GM21786 (cell line): ENCODE results near the gene HES2.
"Not testable (repeated sequence)": the region's sequence is repeated elsewhere in the genome, so short reads cannot be mapped to it uniquely, and the experiment has no call there.

Source experiments
- ATAC-seq: cut with Tn5 transposase; IDR thresholded peaks from one replicate; pipeline ENCODE4 v1.9.1; 2021; ENCODE audit not compliant: unreplicated experiment

The HES2 gene

GRCh38 chr1:6419804-6420453 is at the start of gene HES2:
TSS of gene HES2 (minus strand) at chr1:6419919. CDS start at chr1:6419820, 99 bp downstream.
- no peak for ATAC-seq

- ATAC-seq, result no peak
Measured at GRCh38 chr1:6468729-6469461, 49.2 kb upstream of the HES2 start.

GRCh38 chr1:6467744-6468688 is 48.3 kb upstream of the HES2 start:
- ATAC-seq, result no peak

GRCh38 chr1:6467224-6467623 is 47.5 kb upstream of the HES2 start:
- no peak for ATAC-seq

- no peak for ATAC-seq
Measured at GRCh38 chr1:6466751-6467150, 47.0 kb upstream of the HES2 start.

- no peak for ATAC-seq
Measured at GRCh38 chr1:6466023-6466422, 46.3 kb upstream of the HES2 start, which contains the start of gene TNFRSF25. TSS of gene TNFRSF25 (minus strand) at chr1:6466173. CDS start at chr1:6466107, 66 bp downstream.

GRCh38 chr1:6465461-6466005 is 45.8 kb upstream of the HES2 start:
- no peak for ATAC-seq

GRCh38 chr1:6464915-6465314 is 45.2 kb upstream of the HES2 start:
- ATAC-seq, result no peak

- no peak for ATAC-seq
Measured at GRCh38 chr1:6464514-6464836, 44.8 kb upstream of the HES2 start.

- ATAC-seq, result no peak
Measured at GRCh38 chr1:6463120-6463412, 43.3 kb upstream of the HES2 start.

GRCh38 chr1:6462412-6463119 is 42.8 kb upstream of the HES2 start:
- ATAC-seq, result no peak

- no peak for ATAC-seq
Measured at GRCh38 chr1:6461538-6462411, 42.1 kb upstream of the HES2 start.

- ATAC-seq, result no peak
Measured at GRCh38 chr1:6461051-6461530, 41.4 kb upstream of the HES2 start.

GRCh38 chr1:6460301-6461050 is 40.8 kb upstream of the HES2 start:
- ATAC-seq, result no peak

GRCh38 chr1:6459850-6460265 is 40.1 kb upstream of the HES2 start:
- ATAC-seq, result no peak

GRCh38 chr1:6456800-6457466 is 37.2 kb upstream of the HES2 start:
- no peak for ATAC-seq

GRCh38 chr1:6455752-6456520 is 36.2 kb upstream of the HES2 start:
- not testable (repeated sequence) for ATAC-seq
